Renal cortical epithelial cell (primary cell): ENCODE data around the gene PITRM1. TPM values are rescaled to one million over a fixed set of nuclear protein-coding genes. Genes with fewer than 3 reads are reported as not detected.

Source experiments
- DNase-seq: peaks from one replicate; pipeline ENCODE4 v3.0.0-alpha.2; 2011; ENCODE audit warnings: low read depth
- total RNA-seq: library from RNA; depleted of rRNA; stranded (reverse); fragments of >200 nt; gene quantifications from 2 replicates; pipeline ENCODE4 v1.2.3, GENCODE V29; 2014

PITRM1 gene
- total RNA-seq, 1 donor from 2014 or later = 76.5 TPM

GRCh38 chr10:3102720-3103427, 69.7 kb downstream of the PITRM1 start:
- DNase-seq = peak; percentile 88

- DNase-seq = no peak
These were observed 71.5 kb downstream of the PITRM1 start for GRCh38 chr10:3100856-3101640.

GRCh38 chr10:3100093-3100792, 72.3 kb downstream of the PITRM1 start:
- DNase-seq = no peak

- DNase-seq = peak; percentile 95
These were observed 73.1 kb downstream of the PITRM1 start for GRCh38 chr10:3099291-3100092.

GRCh38 chr10:3098689-3099088, 73.9 kb downstream of the PITRM1 start:
- DNase-seq = no peak

GRCh38 chr10:3097160-3097559, 75.4 kb downstream of the PITRM1 start:
- DNase-seq = no peak

GRCh38 chr10:3096149-3096548, 76.4 kb downstream of the PITRM1 start:
- no peak for DNase-seq

- DNase-seq = peak; percentile 100
These were observed 77.0 kb downstream of the PITRM1 start for GRCh38 chr10:3095373-3096139.

- peak; percentile 53 for DNase-seq
These were observed 78.0 kb downstream of the PITRM1 start for GRCh38 chr10:3094609-3095036.

GRCh38 chr10:3093996-3094395, 78.6 kb downstream of the PITRM1 start:
- DNase-seq = peak; percentile 64

GRCh38 chr10:3091921-3092320, 80.7 kb downstream of the PITRM1 start:
- no peak for DNase-seq

GRCh38 chr10:3090914-3091787, 81.4 kb downstream of the PITRM1 start:
- DNase-seq = peak; percentile 90

- no peak for DNase-seq
These were observed 82.2 kb downstream of the PITRM1 start for GRCh38 chr10:3090388-3090787.

Other genes starting within 250 kb of the PITRM1 start
- gene PFKP, start 105.2 kb downstream of the PITRM1 start, total RNA-seq = 565 and 603 TPM in 2 replicates